HG03354 (cell line): ENCODE measurements around the gene DRC1.
"Not testable (repeated sequence)": the region's sequence is repeated elsewhere in the genome, so short reads cannot be mapped to it uniquely, and the experiment has no call there.

Experiments used
- ATAC-seq: cut with Tn5 transposase; IDR thresholded peaks from one replicate; pipeline ENCODE4 v1.9.1; 2021; ENCODE audit warnings: mild to moderate bottlenecking; ENCODE audit not compliant: unreplicated experiment, poor library complexity, severe bottlenecking

Gene DRC1

GRCh38 chr2:26401739-26402541 is at the start of gene DRC1:
Gene DRC1 (plus strand): TSS chr2:26401920. CDS start chr2:26401990, 70 bp downstream.
- ATAC-seq = no peak

GRCh38 chr2:26352892-26353291 is 48.8 kb upstream of the DRC1 start:
- no peak for ATAC-seq

DNA sequence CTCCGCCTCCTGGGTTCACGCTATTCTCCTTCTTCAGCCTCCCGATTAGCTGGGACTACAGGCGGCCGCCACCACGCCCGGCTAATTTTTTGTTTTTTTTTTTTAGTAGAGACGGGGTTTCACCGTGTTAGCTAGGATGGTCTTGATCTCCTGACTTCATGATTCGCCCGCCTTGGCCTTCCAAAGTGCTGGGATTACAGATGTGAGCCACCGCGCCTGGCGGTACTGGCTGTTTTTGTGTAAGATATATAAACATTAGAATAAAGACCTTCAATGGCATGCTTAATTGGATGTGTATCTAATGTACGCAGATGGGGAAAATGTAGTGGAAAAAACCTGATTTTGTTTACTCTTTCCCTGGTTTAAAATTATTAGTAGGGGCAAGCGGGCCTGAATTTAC is 47.3 kb upstream of the DRC1 start:
- not testable (repeated sequence) for ATAC-seq

DNA sequence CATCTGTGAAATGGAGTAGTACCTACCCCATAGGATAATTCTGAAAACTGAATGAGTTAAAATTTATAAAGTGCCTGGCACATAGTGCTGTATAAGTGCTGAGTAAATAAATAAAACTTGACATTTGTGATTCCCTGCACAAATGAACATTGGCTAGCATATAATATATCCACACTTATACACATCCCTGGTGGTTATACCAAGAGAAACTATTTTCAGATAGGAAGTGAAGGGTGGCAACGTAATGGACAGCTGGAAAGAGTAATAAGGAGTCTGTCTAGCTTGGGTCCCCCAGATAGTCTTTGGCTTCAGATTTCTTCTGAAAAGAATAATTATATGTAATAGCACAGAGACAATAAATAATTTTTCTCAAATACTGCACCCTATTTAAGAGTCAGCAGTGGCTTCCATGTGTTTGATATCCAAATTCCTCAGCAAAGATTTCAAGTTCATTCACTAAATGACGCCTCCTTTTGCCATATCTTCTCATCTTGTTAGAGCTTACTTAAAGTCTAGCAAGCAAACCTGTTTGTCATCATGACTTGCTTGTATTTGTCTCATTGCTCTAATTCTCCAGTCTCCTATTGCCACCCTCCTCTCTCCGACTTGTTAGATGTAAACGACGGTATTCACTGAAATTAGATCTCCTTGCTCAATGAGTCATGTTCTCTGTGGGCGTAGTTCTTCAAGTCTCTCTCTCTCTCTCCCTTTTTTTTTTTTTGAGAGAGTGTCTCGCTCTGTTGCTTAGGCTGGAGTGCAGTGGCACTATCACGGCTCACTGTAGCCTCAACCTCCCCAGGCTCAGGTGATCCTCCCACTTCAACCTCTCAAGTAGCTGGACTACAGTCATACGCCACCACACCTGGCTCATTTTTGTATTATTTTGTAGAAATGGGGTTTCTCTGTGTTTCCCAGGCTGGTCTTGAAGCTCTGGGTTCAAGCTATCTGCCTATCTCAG is 46.4 kb upstream of the DRC1 start:
- ATAC-seq = no peak

- ATAC-seq = no peak
Observed at GRCh38 chr2:26356111-26356510, 45.6 kb upstream of the DRC1 start.

DNA sequence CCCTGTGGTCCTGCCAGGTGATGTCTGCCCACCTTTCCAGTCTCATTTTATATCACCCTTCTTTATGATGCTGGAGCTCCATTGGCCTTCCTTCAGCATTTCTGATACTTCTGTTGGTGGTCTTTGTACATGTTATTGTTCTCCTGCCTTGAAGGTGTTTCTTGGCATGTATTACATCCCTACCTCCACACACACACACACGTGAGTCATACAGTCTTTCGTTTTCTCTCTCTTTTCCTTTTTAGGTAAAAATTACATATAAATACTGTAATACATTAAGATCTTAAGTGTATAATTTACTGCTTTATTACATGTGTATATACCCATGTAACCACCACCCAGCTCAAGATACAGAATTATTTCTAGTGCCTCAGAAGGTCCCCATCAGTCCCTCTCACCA is 44.9 kb upstream of the DRC1 start:
- no peak for ATAC-seq

- no peak for ATAC-seq
Observed at GRCh38 chr2:26359886-26360473, 41.7 kb upstream of the DRC1 start.

DNA sequence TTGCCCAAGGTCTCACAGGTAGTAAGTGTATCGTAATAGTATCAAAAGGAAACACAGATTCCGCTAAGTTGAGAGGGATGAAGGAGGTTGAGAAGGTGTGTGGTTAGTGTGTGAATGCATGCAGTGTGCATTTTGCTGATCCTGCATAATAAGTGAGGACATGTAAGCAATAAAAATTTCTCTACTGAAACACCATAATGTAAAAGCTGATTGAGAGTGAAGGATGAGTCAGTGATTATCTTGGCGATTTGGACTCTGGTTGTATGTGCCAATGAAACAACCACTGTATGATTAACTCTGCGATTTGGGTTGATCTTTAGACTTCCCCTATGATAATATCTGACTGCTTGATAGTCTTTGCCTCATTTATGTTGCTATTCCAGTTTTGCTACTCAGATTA is 38.4 kb upstream of the DRC1 start:
- ATAC-seq = no peak

GRCh38 chr2:26363958-26364357 is 37.8 kb upstream of the DRC1 start:
- no peak for ATAC-seq

GRCh38 chr2:26364669-26365068 is 37.1 kb upstream of the DRC1 start:
- no peak for ATAC-seq

DNA sequence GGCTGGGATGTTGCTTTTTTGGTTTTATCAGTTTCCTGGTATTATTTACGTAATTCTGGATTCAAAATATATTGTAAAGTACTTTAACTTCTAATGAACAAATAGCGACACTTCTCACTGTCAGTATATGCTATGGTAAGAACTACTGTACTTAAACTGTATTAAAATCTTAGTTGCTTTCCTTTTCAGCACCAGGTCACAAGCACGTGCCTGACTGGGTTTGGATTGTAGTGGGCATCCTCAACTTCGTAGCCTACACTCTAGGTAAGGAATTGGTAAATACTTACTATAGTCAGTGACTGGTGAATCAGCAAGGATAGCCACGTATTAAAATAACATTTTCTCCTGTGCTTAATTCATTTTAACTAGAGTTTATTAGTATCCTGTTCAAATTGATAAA is 34.8 kb upstream of the DRC1 start:
- no peak for ATAC-seq

GRCh38 chr2:26369664-26370063 is 32.1 kb upstream of the DRC1 start:
- not testable (repeated sequence) for ATAC-seq

- not testable (repeated sequence) for ATAC-seq
Observed at GRCh38 chr2:26370909-26371308, 30.8 kb upstream of the DRC1 start.

GRCh38 chr2:26376799-26377198 is 24.9 kb upstream of the DRC1 start:
- ATAC-seq = no peak

DNA sequence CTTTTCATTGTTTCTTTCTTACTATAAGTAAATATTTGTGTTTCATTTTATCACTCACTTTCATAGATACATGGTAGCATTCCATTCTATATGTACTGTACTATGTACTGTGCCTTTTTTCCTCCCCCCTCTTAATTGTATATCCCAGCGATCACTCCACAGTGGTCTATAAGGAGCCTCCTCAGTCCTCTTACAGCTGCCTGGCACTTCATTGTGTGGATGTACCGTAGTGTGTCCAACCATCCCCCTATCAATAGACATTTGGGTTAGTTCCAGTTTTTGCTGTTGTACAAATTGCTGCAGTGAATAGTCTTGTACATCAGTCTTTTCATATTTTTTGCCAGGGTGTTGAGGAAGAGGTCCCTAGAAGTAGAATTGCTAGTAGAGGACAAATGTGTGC is 21.4 kb upstream of the DRC1 start:
- no peak for ATAC-seq

DNA sequence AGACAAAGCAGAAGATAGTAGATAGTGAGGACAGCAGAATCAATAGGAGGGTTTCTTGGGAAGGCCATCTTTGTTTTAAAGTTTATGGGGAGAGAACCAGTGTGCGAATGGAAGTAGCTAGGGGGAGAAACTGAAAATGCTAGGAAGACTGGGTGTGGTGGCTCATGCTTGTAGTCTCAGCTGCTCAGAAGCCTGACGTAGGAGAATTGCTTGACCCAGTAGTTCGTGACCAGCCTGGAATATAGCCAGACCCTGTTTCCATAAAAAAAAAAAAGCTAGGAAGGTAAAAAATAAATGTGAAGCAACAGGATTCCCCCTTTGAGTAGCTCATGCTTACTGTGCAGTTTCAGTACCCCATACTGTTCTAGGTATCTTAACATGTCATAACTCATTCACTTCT is 19.2 kb upstream of the DRC1 start:
- no peak for ATAC-seq

- ATAC-seq = no peak
Observed at GRCh38 chr2:26384183-26384582, 17.5 kb upstream of the DRC1 start.

DNA sequence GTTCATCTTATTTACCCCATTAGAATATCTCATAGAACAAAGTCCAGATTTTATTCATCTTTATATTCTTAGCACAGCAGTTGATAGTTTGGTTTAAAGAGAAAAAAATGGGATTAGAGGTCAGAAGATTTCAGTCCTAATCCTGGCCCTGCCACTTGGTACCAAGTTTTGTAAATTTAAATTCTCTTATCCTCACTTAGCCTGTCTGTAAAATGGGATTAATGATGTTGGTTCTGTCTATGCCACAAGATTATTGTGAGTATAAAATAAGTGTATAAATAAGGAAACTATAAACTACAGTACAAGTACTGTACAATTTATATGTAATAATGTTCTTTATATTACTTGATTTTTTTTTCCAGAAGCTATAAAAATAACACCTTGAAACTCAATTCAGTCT is 17.1 kb upstream of the DRC1 start:
- no peak for ATAC-seq

GRCh38 chr2:26387189-26387588 is 14.5 kb upstream of the DRC1 start:
- no peak for ATAC-seq

GRCh38 chr2:26394694-26395093 is 7.0 kb upstream of the DRC1 start:
- ATAC-seq = no peak
